Esophagus muscularis mucosa (tissue), 4 donors: Measurements from ENCODE around the gene SCN11A.

ENCODE experiments used
- CTCF ChIP-seq, 3 experiments: fragments of 200-600 bp in 2 of 3; fragments of 450-650 bp in 1 of 3; sonication (generic) in 2 of 3; IDR thresholded peaks; one replicate each; pipeline ENCODE4 v1.5.1; 2017 to 2019; ENCODE audit warnings: antibody characterized with exemption in 3 of 3, mild to moderate bottlenecking in 2 of 3, moderate library complexity in 1 of 3
- EP300 ChIP-seq: sonication (generic); formaldehyde crosslinking; IDR thresholded peaks from one replicate; pipeline ENCODE4 v1.6.1; 2017; ENCODE audit warnings: antibody characterized with exemption
- POLR2A ChIP-seq: fragments of 450-650 bp; IDR thresholded peaks from one replicate; pipeline ENCODE4 v1.6.1; 2017; ENCODE audit warnings: antibody characterized with exemption, moderate library complexity, mild to moderate bottlenecking, low read depth
- POLR2AphosphoS5 ChIP-seq, 2 donors: sonication (generic); formaldehyde crosslinking; IDR thresholded peaks; one replicate each; pipeline ENCODE4 v1.6.1; 2017; ENCODE audit warnings: antibody characterized with exemption in 2 of 2

DNA sequence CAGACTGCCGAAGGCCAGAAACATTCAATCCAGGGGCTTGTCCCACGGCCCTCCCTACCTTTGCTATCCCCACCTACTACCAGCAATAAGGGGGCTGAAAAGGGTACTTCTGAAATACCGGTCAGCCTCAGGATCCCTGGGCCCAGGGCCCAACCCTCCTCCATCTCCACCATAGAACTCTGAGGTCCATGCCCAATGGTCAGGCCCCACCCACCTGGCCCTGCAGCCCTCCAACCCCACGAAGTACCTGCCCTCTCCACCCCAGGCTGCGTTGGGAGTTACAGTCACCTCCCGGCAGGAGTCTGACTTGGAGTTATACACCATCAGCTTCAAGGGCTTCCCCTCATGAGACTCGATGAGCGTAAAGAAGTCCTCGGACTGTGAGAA lies 48.7 kb upstream of the SCN11A start:
- TF ChIP-seq CTCF (IDR thresholded peaks at IDR 0.05): no peak
- no peak for TF ChIP-seq POLR2A
- no peak for TF ChIP-seq EP300
- no peak for TF ChIP-seq POLR2AphosphoS5 (IDR thresholded peaks at IDR 0.05)
